ENCODE results near the gene SPATA45. TPM values are rescaled to one million over a fixed set of nuclear protein-coding genes. Genes with fewer than 3 reads are reported as not detected.

SPATA45 gene
- total and polyA plus RNA-seq, 8 donors: not detected

GRCh38 chr1:212878418-212878817 is 31.0 kb upstream of the SPATA45 start:
- DNase-seq: no peak
- Histone ChIP-seq H3K9me3 (no peaks in the 10 kb centered on the region), H3K36me3 (peaks cover 3 to 66% (median 55%) of the 10 kb centered on the region in 4 donors), H3K27me3 (no peaks in the 10 kb centered on the region), H3K4me3 (no peak overlapping the region), H3K27ac (no peak overlapping the region), H3K4me1 (no peaks in the 10 kb centered on the region)
- TF ChIP-seq CTCF (IDR thresholded peaks at IDR 0.05) (no peak), POLR2AphosphoS5 (IDR thresholded peaks at IDR 0.05) (no peak), EP300 (IDR thresholded peaks at IDR 0.05) (no peak), POLR2A (IDR thresholded peaks at IDR 0.05) (no peak)
- intact Hi-C loops (cut with DNase I; ENCODE audit: low total_unique reads): no loop called here
- WGBS, 5 donors: 95 to 98% (median 97%) methylated on average over 6 of the region's 6 CpGs

DNA sequence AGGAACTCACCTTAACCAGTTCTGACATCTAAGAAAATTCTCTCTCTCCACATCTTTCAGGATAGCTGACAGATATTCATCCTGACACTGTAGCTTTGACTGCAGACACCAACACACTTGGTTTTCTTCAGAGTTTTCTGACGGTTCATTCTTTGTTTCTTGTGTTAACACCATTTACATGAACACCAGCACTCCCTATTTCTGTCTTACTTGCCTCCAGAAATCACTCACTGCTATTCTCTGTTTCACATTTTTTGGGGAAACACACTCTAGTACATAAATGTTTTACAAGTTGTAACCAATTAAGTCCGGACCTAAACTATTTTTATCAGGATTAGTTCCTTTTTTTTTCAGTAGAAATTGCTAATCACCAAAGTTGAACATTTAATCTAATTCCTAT is 26.1 kb upstream of the SPATA45 start:
- Histone ChIP-seq H3K27ac (no peak overlapping the region), H3K9me3 (no peaks in the 10 kb centered on the region), H3K27me3 (no peaks in the 10 kb centered on the region), H3K4me3 (no peak overlapping the region), H3K4me1 (no peaks in the 10 kb centered on the region), H3K36me3 (peaks cover 7 to 65% (median 60%) of the 10 kb centered on the region in 4 donors)
- intact Hi-C loops (cut with DNase I; ENCODE audit: low total_unique reads): no loop called here
- 63 to 88% (median 72%) methylated on average over 2 of the region's 2 CpGs for WGBS, 5 donors
- no peak for DNase-seq
- TF ChIP-seq POLR2AphosphoS5 (IDR thresholded peaks at IDR 0.05) (no peak), EP300 (IDR thresholded peaks at IDR 0.05) (no peak), POLR2A (IDR thresholded peaks at IDR 0.05) (no peak), CTCF (IDR thresholded peaks at IDR 0.05) (no peak)

GRCh38 chr1:212871976-212872375 is 24.5 kb upstream of the SPATA45 start:
- H3K36me3 ChIP-seq: peaks cover 7 to 68% (median 62%) of the 10 kb centered on the region in 4 donors
- H3K27me3 ChIP-seq: no peaks in the 10 kb centered on the region
- WGBS, 5 donors: 0 to 100% (median 100%) methylated on average over 1 of the region's 1 CpG
- no peak for TF ChIP-seq CTCF (IDR thresholded peaks at IDR 0.05)
- no peak for TF ChIP-seq POLR2AphosphoS5 (IDR thresholded peaks at IDR 0.05)
- TF ChIP-seq POLR2A (IDR thresholded peaks at IDR 0.05): no peak
- TF ChIP-seq EP300 (IDR thresholded peaks at IDR 0.05): no peak
- no peak overlapping the region for H3K27ac ChIP-seq
- no peak overlapping the region for H3K4me3 ChIP-seq
- intact Hi-C loops (cut with DNase I; ENCODE audit: low total_unique reads): no loop called here
- no peaks in the 10 kb centered on the region for H3K9me3 ChIP-seq
- DNase-seq: no peak
- no peaks in the 10 kb centered on the region for H3K4me1 ChIP-seq

DNA sequence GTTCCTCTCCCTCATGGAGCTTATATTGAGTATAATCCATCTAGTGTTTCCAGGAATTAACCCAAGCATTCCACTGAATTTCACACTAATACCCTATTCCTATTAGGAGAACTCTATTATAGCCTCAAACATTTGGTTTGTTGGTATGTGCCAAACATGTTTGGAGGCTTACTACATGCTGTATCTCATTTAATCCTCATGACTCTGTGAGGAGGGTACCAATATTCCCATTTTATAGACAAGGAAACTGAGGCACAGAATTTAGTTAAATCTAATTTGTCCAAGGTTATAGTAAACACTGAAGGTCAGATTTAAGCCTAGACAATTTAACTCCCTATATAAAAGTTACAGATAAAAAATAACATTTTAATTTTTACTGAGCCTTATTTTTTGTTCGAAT is 19.7 kb upstream of the SPATA45 start:
- 56 to 96% (median 95%) methylated on average over 1 of the region's 1 CpG for WGBS, 5 donors
- no peaks in the 10 kb centered on the region for H3K9me3 ChIP-seq
- no peak for DNase-seq
- H3K36me3 ChIP-seq: peaks cover 0 to 41% (median 32%) of the 10 kb centered on the region in 4 donors
- H3K27me3 ChIP-seq: no peaks in the 10 kb centered on the region
- H3K4me1 ChIP-seq: peaks cover 0 to 21% (median 2%) of the 10 kb centered on the region in 4 donors
- H3K4me3 ChIP-seq: no peak overlapping the region
- no peak overlapping the region for H3K27ac ChIP-seq
- TF ChIP-seq POLR2A (IDR thresholded peaks at IDR 0.05) (no peak), EP300 (IDR thresholded peaks at IDR 0.05) (no peak), POLR2AphosphoS5 (IDR thresholded peaks at IDR 0.05) (no peak), CTCF (IDR thresholded peaks at IDR 0.05) (no peak)
- intact Hi-C loops (cut with DNase I; ENCODE audit: low total_unique reads): no loop called here
